ENCODE data around the gene MUC6.

The MUC6 gene

GRCh38 chr11:993632-994167 lies 42.8 kb downstream of the MUC6 start:
- TF ChIP-seq CTCF (IDR thresholded peaks at IDR 0.05; ENCODE audit: insufficient read depth, low read depth, low read length, missing control alignments) = no peak
- no peak overlapping the region for H3K4me3 ChIP-seq (ENCODE audit: low read length)
- DNase-seq (ENCODE audit: low read depth) = no peak

GRCh38 chr11:992577-992976 lies 43.9 kb downstream of the MUC6 start:
- DNase-seq (ENCODE audit: low read depth) = no peak
- TF ChIP-seq CTCF (IDR thresholded peaks at IDR 0.05; ENCODE audit: insufficient read depth, low read depth, low read length, missing control alignments) = no peak
- H3K4me3 ChIP-seq (ENCODE audit: low read length) = no peak overlapping the region

- TF ChIP-seq CTCF (IDR thresholded peaks at IDR 0.05; ENCODE audit: insufficient read depth, low read depth, low read length, missing control alignments) = no peak
- no peak overlapping the region for H3K4me3 ChIP-seq (ENCODE audit: low read length)
- no peak for DNase-seq (ENCODE audit: low read depth)
Measured at GRCh38 chr11:991711-992307, 44.7 kb downstream of the MUC6 start.

- DNase-seq (ENCODE audit: low read depth) = no peak
- TF ChIP-seq CTCF (IDR thresholded peaks at IDR 0.05; ENCODE audit: insufficient read depth, low read depth, low read length, missing control alignments) = no peak
- H3K4me3 ChIP-seq (ENCODE audit: low read length) = no peak overlapping the region
Measured at GRCh38 chr11:991034-991433, 45.5 kb downstream of the MUC6 start.

GRCh38 chr11:990101-990500 lies 46.4 kb downstream of the MUC6 start:
- H3K4me3 ChIP-seq (ENCODE audit: low read length) = no peak overlapping the region
- no peak for DNase-seq (ENCODE audit: low read depth)
- no peak for TF ChIP-seq CTCF (IDR thresholded peaks at IDR 0.05; ENCODE audit: insufficient read depth, low read depth, low read length, missing control alignments)

- DNase-seq (ENCODE audit: low read depth) = no peak
- no peak overlapping the region for H3K4me3 ChIP-seq (ENCODE audit: low read length)
- no peak for TF ChIP-seq CTCF (IDR thresholded peaks at IDR 0.05; ENCODE audit: insufficient read depth, low read depth, low read length, missing control alignments)
Measured at GRCh38 chr11:987671-988070, 48.8 kb downstream of the MUC6 start.

GRCh38 chr11:986952-987305 lies 49.6 kb downstream of the MUC6 start:
- H3K4me3 ChIP-seq (ENCODE audit: low read length) = no peak overlapping the region
- DNase-seq (ENCODE audit: low read depth) = no peak
- TF ChIP-seq CTCF (IDR thresholded peaks at IDR 0.05; ENCODE audit: insufficient read depth, low read depth, low read length, missing control alignments) = no peak

All from epithelial cell of esophagus (primary cell).